ENCODE results near the gene SKAP2.

Gene SKAP2

DNA sequence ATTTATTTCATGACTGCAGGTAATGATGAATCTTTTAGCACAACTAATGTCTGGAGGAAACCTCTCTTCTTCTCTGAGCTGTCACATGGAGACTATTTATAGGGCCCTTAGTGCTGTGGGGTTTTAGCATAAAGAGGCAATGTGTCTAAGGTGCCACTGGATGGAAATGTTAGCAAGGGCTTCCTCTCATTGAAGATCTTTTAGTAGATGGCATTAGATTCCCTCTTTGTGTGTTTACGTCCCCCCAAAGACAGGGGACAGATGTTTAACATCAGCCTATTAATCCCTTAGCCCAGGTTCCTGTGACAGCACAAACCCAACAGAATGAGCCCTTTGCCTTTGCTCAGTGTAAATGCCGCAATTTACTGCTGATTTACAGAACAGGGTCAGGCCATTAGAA lies 208.6 kb downstream of the SKAP2 start:
- no peak for DNase-seq (ENCODE audit: low read depth, low spot score)
- Histone ChIP-seq H3K27me3 (ENCODE audit: control insufficient read depth, insufficient read depth, low read length) (no peaks in the 10 kb centered on the region), H3K9me3 (ENCODE audit: control insufficient read depth, insufficient read depth, low read length) (0 out of 2 replicates have a peak, but pooled peaks cover 2% of the 10 kb centered on the region), H3K36me3 (ENCODE audit: control insufficient read depth, insufficient read depth, low read length) (no peaks in the 10 kb centered on the region), H3K4me1 (ENCODE audit: control insufficient read depth, insufficient read depth, low read length) (peaks cover 6% of the 10 kb centered on the region), H3K4me3 (ENCODE audit: low read length) (no peak overlapping the region), H3K27ac (ENCODE audit: low read length) (no peak overlapping the region)
- WGBS (ENCODE audit: insufficient coverage, insufficient read length): no CpG with 5 or more reads among the region's 2 CpGs

DNA sequence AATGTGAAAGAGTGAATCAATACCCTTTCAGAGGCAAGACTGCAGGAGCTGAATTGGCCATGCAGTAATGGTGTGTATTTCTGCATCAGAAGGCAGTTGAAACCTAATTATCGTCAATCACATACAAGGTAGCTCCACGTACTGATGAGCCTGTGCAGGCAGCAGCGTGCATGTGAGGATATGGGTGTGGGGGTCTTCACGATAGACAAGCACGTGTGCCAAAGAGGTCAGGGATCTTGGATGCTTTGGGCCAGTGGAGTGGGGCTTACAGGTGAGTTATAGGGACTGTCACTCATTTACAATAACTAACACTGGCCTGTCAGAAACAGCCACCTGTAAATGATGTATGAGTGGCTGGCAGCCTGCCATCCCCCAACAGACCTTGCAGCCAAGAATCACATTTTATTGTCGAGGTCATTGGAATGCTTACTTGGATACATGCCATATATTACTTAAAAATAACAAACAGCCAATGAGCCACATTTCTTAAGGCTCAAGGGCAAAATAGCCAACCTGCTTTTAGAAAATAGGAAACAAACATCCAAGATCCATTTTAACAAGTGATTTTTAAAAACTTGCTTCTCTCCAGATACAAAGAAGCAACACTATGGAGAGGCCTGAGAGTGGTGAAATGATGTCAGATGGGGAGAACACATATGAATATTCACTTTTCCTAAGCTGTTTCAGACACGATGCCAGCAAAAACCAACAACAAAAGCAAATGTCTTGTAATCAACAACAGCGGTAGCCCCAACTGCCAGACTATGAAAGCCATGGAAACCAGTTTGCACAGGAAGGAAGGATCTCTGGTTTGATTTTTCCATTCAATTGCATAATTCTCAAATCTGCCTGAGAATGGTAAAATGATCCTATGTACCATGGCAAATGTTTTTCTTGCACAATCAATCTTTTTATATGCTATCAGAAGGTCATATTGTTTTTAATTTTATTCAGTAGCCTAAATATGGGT lies 210.7 kb downstream of the SKAP2 start:
- DNase-seq (ENCODE audit: low read depth, low spot score): no peak
- Histone ChIP-seq H3K4me3 (ENCODE audit: low read length) (no peak overlapping the region), H3K36me3 (ENCODE audit: control insufficient read depth, insufficient read depth, low read length) (no peaks in the 10 kb centered on the region), H3K9me3 (ENCODE audit: control insufficient read depth, insufficient read depth, low read length) (0 out of 2 replicates have a peak, but pooled peaks cover 2% of the 10 kb centered on the region), H3K4me1 (ENCODE audit: control insufficient read depth, insufficient read depth, low read length) (peaks cover 6% of the 10 kb centered on the region), H3K27me3 (ENCODE audit: control insufficient read depth, insufficient read depth, low read length) (no peaks in the 10 kb centered on the region), H3K27ac (ENCODE audit: low read length) (no peak overlapping the region)
- WGBS (ENCODE audit: insufficient coverage, insufficient read length): no CpG with 5 or more reads among the region's 8 CpGs

DNA sequence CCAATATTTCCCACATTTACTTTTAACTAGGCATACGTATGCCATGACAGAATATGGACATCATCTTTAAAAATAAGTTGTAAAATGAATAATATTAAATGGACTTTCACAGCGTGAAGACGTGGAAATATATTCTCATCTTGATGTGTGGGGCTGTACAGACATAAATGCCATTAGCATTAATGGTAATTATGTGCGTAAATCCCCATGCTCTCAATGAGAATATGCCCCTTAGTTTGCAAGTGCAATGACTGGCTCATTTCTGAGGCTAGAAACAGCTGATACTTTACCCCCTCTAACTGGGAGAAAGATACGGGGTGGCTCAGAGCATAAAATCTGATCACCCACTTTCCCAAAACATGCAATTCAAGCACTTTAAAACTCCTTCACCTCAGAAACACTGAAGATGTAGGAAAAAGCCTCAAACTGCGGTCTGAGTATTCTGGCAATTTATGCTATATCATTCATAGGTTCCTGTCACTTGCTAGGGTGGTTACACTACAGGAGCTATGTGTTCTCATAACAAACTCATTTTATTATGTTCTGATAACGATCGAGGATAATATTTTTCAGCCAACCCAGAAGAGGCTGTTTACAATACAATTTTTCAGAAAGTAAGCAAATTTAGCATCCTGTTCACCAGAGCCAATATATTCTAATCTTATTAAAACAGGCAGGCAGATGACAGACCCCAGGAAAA lies 211.8 kb downstream of the SKAP2 start:
- DNase-seq (ENCODE audit: low read depth, low spot score): no peak
- Histone ChIP-seq H3K9me3 (ENCODE audit: control insufficient read depth, insufficient read depth, low read length) (0 out of 2 replicates have a peak, but pooled peaks cover 2% of the 10 kb centered on the region), H3K4me3 (ENCODE audit: low read length) (no peak overlapping the region), H3K27me3 (ENCODE audit: control insufficient read depth, insufficient read depth, low read length) (no peaks in the 10 kb centered on the region), H3K4me1 (ENCODE audit: control insufficient read depth, insufficient read depth, low read length) (peaks cover 6% of the 10 kb centered on the region), H3K36me3 (ENCODE audit: control insufficient read depth, insufficient read depth, low read length) (no peaks in the 10 kb centered on the region), H3K27ac (ENCODE audit: low read length) (no peak overlapping the region)
- WGBS (ENCODE audit: insufficient coverage, insufficient read length): no CpG with 5 or more reads among the region's 8 CpGs

DNA sequence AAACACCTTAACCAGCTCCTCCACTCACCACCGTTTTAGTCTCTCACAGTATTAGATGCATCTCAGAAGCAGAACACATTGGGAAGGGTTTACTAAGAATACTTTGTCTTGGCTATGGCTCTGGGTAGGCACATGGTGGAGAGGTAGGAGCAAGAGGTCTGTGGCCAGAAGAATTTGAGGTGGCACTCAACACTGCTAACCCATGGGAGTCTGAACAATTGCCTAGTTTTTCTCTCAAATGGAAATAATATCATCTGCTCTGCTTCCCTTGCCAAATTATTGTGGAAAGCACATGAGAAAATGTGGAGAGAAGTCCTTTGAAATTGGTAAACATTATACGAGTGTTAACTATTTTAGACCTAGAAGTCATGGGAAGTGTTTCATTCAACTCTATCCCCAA lies 214.3 kb downstream of the SKAP2 start:
- Histone ChIP-seq H3K9me3 (ENCODE audit: control insufficient read depth, insufficient read depth, low read length) (0 out of 2 replicates have a peak, but pooled peaks cover 2% of the 10 kb centered on the region), H3K4me3 (ENCODE audit: low read length) (no peak overlapping the region), H3K4me1 (ENCODE audit: control insufficient read depth, insufficient read depth, low read length) (peaks cover 4% of the 10 kb centered on the region), H3K36me3 (ENCODE audit: control insufficient read depth, insufficient read depth, low read length) (no peaks in the 10 kb centered on the region), H3K27me3 (ENCODE audit: control insufficient read depth, insufficient read depth, low read length) (no peaks in the 10 kb centered on the region), H3K27ac (ENCODE audit: low read length) (no peak overlapping the region)
- DNase-seq (ENCODE audit: low read depth, low spot score): no peak
- no CpG with 5 or more reads among the region's 2 CpGs for WGBS (ENCODE audit: insufficient coverage, insufficient read length)

DNA sequence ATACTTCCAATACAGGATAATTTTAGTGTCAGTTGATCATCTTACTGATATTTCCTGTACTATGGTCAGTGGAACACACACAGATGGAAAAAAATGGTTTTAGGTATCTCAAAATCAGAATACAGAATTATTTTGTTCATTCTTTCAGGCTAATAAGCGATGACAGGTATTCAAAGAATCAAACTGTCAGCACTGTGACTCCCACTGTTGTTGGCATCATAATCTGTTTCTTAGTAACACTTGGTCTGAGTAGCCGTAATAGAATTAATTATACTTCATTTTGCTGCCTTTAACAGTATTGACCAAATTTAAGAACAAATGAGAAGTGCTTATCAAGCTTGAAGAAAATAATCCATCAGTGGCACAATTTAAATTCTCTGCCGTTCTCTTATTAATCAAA lies 215.0 kb downstream of the SKAP2 start:
- H3K4me3 ChIP-seq (ENCODE audit: low read length): no peak overlapping the region
- peaks cover 4% of the 10 kb centered on the region for H3K4me1 ChIP-seq (ENCODE audit: control insufficient read depth, insufficient read depth, low read length)
- no peaks in the 10 kb centered on the region for H3K36me3 ChIP-seq (ENCODE audit: control insufficient read depth, insufficient read depth, low read length)
- no peaks in the 10 kb centered on the region for H3K27me3 ChIP-seq (ENCODE audit: control insufficient read depth, insufficient read depth, low read length)
- DNase-seq (ENCODE audit: low read depth, low spot score): no peak
- no CpG with 5 or more reads among the region's 3 CpGs for WGBS (ENCODE audit: insufficient coverage, insufficient read length)
- H3K27ac ChIP-seq (ENCODE audit: low read length): no peak overlapping the region
- H3K9me3 ChIP-seq (ENCODE audit: control insufficient read depth, insufficient read depth, low read length): 0 out of 2 replicates have a peak, but pooled peaks cover 2% of the 10 kb centered on the region

DNA sequence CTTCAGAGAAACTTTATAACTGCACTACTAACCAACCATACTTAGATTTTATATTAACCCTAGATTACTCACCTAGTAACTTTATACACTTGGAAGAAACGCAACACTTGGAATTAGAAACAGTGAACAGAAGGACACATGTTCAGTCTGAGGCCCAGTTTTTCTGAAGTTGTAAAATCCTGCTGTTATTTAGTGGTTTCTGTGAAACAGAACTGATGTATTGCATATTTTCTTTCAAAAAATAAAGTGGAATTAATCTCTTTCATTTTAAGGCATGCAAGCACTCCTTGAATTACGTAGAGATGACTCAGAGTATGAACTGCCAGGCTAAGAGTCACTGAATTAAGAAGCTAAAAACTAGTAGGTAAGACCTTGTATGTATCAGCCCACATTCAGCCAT lies 215.8 kb downstream of the SKAP2 start:
- DNase-seq (ENCODE audit: low read depth, low spot score): no peak
- Histone ChIP-seq H3K27me3 (ENCODE audit: control insufficient read depth, insufficient read depth, low read length) (no peaks in the 10 kb centered on the region), H3K4me1 (ENCODE audit: control insufficient read depth, insufficient read depth, low read length) (peaks cover 2% of the 10 kb centered on the region), H3K9me3 (ENCODE audit: control insufficient read depth, insufficient read depth, low read length) (0 out of 2 replicates have a peak, but pooled peaks cover 2% of the 10 kb centered on the region), H3K27ac (ENCODE audit: low read length) (no peak overlapping the region), H3K4me3 (ENCODE audit: low read length) (no peak overlapping the region), H3K36me3 (ENCODE audit: control insufficient read depth, insufficient read depth, low read length) (no peaks in the 10 kb centered on the region)
- no CpG with 5 or more reads among the region's 2 CpGs for WGBS (ENCODE audit: insufficient coverage, insufficient read length)

DNA sequence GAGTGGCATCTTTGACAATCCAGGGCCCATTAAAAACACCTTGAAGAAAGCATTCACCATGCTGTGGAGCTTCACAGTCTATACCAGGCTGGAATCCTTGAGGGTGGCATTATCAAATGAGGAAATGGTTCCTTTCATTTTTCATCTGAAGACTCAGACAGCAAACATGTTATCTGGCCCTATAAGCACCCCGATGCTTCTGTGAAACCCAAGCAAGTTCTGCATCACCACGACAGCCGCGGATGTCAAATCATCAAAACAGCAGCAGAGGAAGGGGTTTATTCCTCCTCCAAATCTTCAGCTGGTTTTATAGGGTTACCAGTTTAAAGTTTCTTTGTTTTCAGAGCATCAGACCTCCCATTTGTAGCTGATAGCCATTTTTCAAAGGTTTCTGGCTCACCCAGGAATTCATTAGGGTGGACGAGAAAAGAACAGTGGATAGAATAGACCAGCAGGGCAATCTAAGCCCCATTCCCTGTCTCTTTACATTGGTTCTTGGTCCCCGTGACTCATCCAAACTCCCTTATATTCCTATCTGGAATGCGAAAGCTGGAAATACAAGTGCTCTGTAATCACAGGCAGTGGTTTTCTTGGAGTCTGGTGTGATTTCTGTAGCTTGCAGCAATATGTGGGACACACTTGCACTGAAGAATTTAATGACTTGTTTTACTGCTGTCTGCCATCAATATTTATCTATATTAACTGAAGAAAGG lies 217.9 kb downstream of the SKAP2 start:
- Histone ChIP-seq H3K36me3 (ENCODE audit: control insufficient read depth, insufficient read depth, low read length) (no peaks in the 10 kb centered on the region), H3K4me3 (ENCODE audit: low read length) (no peak overlapping the region), H3K4me1 (ENCODE audit: control insufficient read depth, insufficient read depth, low read length) (no peaks in the 10 kb centered on the region), H3K9me3 (ENCODE audit: control insufficient read depth, insufficient read depth, low read length) (no peaks in the 10 kb centered on the region), H3K27me3 (ENCODE audit: control insufficient read depth, insufficient read depth, low read length) (no peaks in the 10 kb centered on the region), H3K27ac (ENCODE audit: low read length) (no peak overlapping the region)
- no peak for DNase-seq (ENCODE audit: low read depth, low spot score)
- WGBS (ENCODE audit: insufficient coverage, insufficient read length): no CpG with 5 or more reads among the region's 7 CpGs

DNA sequence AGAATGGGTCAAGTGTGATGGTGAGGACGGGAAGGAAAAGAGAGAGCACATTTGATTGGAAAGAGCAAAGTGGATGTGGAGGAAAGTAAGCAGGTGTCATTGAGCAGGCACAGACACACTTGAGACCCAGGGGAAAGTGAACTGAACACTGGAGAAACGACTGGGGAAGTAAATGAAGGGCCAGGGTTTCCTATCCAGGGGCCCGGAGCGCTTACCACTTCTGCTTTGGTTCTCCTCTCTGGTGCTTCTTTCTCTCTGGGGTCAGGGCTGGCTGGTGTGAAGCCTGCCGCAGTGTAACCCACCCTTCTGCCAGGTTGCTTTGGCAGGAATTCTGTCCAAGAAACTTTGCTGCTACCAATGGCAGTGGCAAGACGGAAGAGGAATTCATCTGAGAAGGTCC lies 219.3 kb downstream of the SKAP2 start:
- no peak overlapping the region for H3K27ac ChIP-seq (ENCODE audit: low read length)
- no peaks in the 10 kb centered on the region for H3K27me3 ChIP-seq (ENCODE audit: control insufficient read depth, insufficient read depth, low read length)
- no peaks in the 10 kb centered on the region for H3K36me3 ChIP-seq (ENCODE audit: control insufficient read depth, insufficient read depth, low read length)
- DNase-seq (ENCODE audit: low read depth, low spot score): no peak
- no peaks in the 10 kb centered on the region for H3K9me3 ChIP-seq (ENCODE audit: control insufficient read depth, insufficient read depth, low read length)
- no peak overlapping the region for H3K4me3 ChIP-seq (ENCODE audit: low read length)
- no peaks in the 10 kb centered on the region for H3K4me1 ChIP-seq (ENCODE audit: control insufficient read depth, insufficient read depth, low read length)
- WGBS (ENCODE audit: insufficient coverage, insufficient read length): no CpG with 5 or more reads among the region's 6 CpGs

DNA sequence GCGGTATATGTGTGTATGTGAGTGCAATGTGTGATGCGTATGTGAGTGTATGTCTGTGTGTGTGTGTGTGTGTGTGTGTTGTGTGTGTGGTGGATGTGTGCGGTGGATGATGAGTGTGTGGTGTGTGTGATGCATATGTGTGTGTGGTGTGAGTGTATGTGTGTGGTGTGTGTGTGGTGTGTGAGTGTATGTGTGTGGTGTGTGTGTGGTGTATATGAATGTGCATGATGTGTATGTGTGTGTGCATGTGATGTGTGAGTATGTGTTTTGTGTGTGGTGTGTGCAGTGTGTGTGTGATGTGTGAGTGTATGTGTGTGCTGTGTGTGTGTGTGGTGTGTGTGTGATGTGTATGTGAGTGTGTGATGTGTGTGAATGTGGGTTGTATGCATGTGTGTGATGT lies 222.0 kb downstream of the SKAP2 start:
- no peak overlapping the region for H3K4me3 ChIP-seq (ENCODE audit: low read length)
- H3K27me3 ChIP-seq (ENCODE audit: control insufficient read depth, insufficient read depth, low read length): no peaks in the 10 kb centered on the region
- H3K9me3 ChIP-seq (ENCODE audit: control insufficient read depth, insufficient read depth, low read length): no peaks in the 10 kb centered on the region
- no peak overlapping the region for H3K27ac ChIP-seq (ENCODE audit: low read length)
- 100% methylated on average over 3 of the region's 3 CpGs for WGBS (ENCODE audit: insufficient coverage, insufficient read length)
- DNase-seq (ENCODE audit: low read depth, low spot score): no peak
- H3K4me1 ChIP-seq (ENCODE audit: control insufficient read depth, insufficient read depth, low read length): no peaks in the 10 kb centered on the region
- no peaks in the 10 kb centered on the region for H3K36me3 ChIP-seq (ENCODE audit: control insufficient read depth, insufficient read depth, low read length)

DNA sequence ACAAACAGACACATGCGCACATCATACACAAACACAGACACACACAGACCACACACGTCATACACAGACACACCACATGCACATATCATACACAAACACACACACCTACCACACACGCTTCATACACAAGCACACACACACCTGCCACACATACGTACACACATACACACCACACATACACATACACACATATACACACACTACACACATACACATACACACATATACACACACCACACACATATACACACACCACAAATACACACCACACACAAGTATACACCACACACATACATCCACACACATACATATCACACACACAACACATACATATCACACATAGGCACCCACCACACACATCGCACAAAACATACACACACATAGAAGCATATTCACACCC lies 224.7 kb downstream of the SKAP2 start:
- 100% methylated on average over 3 of the region's 5 CpGs for WGBS (ENCODE audit: insufficient coverage, insufficient read length)
- H3K4me3 ChIP-seq (ENCODE audit: low read length): no peak overlapping the region
- H3K27me3 ChIP-seq (ENCODE audit: control insufficient read depth, insufficient read depth, low read length): no peaks in the 10 kb centered on the region
- no peak for DNase-seq (ENCODE audit: low read depth, low spot score)
- H3K36me3 ChIP-seq (ENCODE audit: control insufficient read depth, insufficient read depth, low read length): no peaks in the 10 kb centered on the region
- no peaks in the 10 kb centered on the region for H3K9me3 ChIP-seq (ENCODE audit: control insufficient read depth, insufficient read depth, low read length)
- H3K4me1 ChIP-seq (ENCODE audit: control insufficient read depth, insufficient read depth, low read length): no peaks in the 10 kb centered on the region
- no peak overlapping the region for H3K27ac ChIP-seq (ENCODE audit: low read length)
